ENCODE results near the gene NRG3. TPM values are rescaled to one million over a fixed set of nuclear protein-coding genes. Genes with fewer than 3 reads are reported as not detected.
"Not testable (repeated sequence)": the region's sequence is repeated elsewhere in the genome, so short reads cannot be mapped to it uniquely, and the experiment has no call there.

Gene NRG3
- total and polyA plus RNA-seq, 12 donors = 0.03 to 0.73 (median 0.13) TPM; not detected in 5

DNA sequence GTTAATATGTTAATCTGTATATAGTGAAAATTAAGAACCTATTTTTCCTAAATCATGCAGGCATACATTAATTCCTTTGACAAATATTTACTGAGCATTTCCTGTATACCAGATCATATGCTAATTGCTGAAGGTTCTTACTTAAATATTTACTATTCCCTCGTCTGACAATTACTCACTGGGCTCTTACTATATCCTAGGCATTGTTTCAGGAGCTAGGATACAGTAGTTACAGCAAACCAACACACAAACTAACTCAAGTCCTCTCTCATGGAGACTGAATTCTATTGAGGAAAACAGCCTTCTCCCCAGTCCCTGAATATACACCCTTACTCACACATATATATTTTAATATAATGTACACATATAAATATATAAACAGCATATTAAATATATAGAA, 786.0 kb downstream of the NRG3 start:
- ATAC-seq (no peak), DNase-seq (no peak)
- 29% methylated on average over 1 of the region's 1 CpG for WGBS, 2 donors
- Histone ChIP-seq H3K4me1 (no peaks in the 10 kb centered on the region), H3K27ac (no peak overlapping the region), H3K4me3 (no peak overlapping the region), H3K27me3 (no peaks in the 10 kb centered on the region), H3K9me3 (no peaks in the 10 kb centered on the region), H3K36me3 (no peaks in the 10 kb centered on the region)
- intact Hi-C loops (cut with DNase I) = no loop called here
- TF ChIP-seq, protein P1, sequence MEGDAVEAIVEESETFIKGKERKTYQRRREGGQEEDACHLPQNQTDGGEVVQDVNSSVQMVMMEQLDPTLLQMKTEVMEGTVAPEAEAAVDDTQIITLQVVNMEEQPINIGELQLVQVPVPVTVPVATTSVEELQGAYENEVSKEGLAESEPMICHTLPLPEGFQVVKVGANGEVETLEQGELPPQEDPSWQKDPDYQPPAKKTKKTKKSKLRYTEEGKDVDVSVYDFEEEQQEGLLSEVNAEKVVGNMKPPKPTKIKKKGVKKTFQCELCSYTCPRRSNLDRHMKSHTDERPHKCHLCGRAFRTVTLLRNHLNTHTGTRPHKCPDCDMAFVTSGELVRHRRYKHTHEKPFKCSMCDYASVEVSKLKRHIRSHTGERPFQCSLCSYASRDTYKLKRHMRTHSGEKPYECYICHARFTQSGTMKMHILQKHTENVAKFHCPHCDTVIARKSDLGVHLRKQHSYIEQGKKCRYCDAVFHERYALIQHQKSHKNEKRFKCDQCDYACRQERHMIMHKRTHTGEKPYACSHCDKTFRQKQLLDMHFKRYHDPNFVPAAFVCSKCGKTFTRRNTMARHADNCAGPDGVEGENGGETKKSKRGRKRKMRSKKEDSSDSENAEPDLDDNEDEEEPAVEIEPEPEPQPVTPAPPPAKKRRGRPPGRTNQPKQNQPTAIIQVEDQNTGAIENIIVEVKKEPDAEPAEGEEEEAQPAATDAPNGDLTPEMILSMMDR (IDR thresholded peaks at IDR 0.05) = no peak

DNA sequence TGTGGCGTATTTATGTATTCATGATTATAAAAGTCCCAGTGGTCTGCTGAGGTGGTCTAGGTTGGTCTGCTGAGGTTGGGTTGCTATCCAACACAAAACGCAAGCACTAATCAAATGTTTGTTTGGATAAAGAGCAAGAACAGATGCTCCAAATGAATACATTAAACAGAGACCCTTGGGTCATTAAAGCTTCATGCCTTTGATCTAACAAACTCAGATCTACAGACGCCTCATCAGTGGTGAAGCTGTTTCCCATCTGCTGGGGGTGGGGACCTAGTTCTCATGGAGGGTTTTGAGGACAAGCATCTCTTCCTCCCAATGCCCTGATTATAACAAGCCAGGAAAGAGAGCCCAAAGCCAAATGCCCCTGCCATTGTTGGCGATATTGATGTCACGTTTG, 786.7 kb downstream of the NRG3 start:
- TF ChIP-seq, protein P1 (IDR thresholded peaks at IDR 0.05) = no peak
- ATAC-seq (no peak), DNase-seq (no peak)
- Histone ChIP-seq H3K27me3 (no peaks in the 10 kb centered on the region), H3K4me3 (no peak overlapping the region), H3K9me3 (no peaks in the 10 kb centered on the region), H3K27ac (no peak overlapping the region), H3K4me1 (no peaks in the 10 kb centered on the region), H3K36me3 (no peaks in the 10 kb centered on the region)
- intact Hi-C loops (cut with DNase I) = no loop called here
- 80 to 87% methylated on average over 5 of the region's 5 CpGs for WGBS, 2 donors

DNA sequence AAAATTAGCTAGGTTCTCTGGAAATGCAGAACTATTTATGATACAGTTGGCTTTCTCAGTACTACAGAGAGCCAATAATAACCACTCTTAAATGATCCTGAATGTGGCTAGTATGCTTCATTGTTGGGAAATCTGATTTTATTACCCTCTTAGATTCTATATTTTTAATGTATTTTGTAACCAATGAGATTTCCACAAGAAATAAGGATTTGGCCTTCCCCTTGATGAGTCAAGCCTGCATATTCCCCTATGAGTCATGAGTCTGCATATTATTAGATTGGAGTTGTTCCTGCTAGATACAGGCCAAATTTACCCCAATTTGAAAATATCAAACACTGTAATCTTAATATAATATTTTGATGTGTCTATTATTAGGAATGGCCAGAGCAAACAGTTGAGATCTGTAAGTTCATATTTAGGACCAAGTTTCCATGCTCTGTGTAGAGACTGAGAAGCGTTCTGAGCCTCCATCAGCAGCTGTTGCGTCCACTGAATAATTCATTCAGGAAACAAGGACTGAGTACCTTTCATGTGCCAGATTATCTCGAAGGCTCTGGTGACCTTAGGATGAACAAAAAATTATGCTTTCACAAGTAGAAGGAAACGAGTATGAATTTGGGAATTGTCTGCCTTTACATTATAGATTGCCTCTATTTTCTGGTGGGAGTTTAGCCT, 793.4 kb downstream of the NRG3 start:
- Histone ChIP-seq H3K27me3 (no peaks in the 10 kb centered on the region), H3K4me1 (peaks cover 0 to 12% (median 0%) of the 10 kb centered on the region in 9 donors), H3K27ac (peak overlapping the region in 3 of 10 donors; percentile 27 to 39 (median 37)), H3K36me3 (no peaks in the 10 kb centered on the region), H3K4me3 (no peak overlapping the region), H3K9me3 (no peaks in the 10 kb centered on the region)
- intact Hi-C loops (cut with DNase I) = no loop called here
- TF ChIP-seq, protein P1 (IDR thresholded peaks at IDR 0.05) = no peak
- WGBS, 2 donors = 57 to 66% methylated on average over 4 of the region's 4 CpGs
- no peak for DNase-seq
- peak in 2 of 8 donors; percentile 25 to 44 for ATAC-seq

DNA sequence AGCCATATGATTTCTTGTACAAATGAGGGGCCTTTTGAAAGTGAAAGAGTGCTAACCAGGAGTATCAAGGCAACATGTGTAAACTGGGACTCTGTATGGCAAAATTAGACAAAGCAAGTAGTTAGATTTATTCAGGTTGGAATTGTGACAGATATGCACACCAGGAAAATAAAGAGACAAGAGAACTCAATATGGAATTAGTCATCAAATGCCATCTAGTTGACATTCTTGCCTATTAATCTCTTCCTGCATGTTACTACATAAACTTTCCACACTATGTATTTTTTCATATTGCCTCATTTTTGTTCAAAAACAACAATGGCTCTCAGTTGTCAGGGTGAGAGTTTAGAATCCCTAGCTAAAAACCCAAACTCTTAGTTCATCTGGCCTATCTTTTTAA, 799.0 kb downstream of the NRG3 start:
- no peak for ATAC-seq

GRCh38 chr10:82677932-82678331, 802.9 kb downstream of the NRG3 start:
- H3K9me3 ChIP-seq = peaks cover 0 to 17% (median 0%) of the 10 kb centered on the region in 11 donors
- ATAC-seq; H3K27ac ChIP-seq; DNase-seq; H3K27me3 ChIP-seq; H3K4me3 ChIP-seq; H3K4me1 ChIP-seq; H3K36me3 ChIP-seq; intact Hi-C loops (cut with DNase I): not testable (repeated sequence)
- 90 to 94% methylated on average over 9 of the region's 9 CpGs for WGBS, 2 donors

More for the DNA sequence above, 799.0 kb downstream of the NRG3 start:
- Histone ChIP-seq H3K27ac (no peak overlapping the region), H3K36me3 (no peaks in the 10 kb centered on the region), H3K4me3 (no peak overlapping the region), H3K9me3 (peaks cover 0 to 17% (median 0%) of the 10 kb centered on the region in 11 donors), H3K4me1 (no peaks in the 10 kb centered on the region), H3K27me3 (no peaks in the 10 kb centered on the region)
- TF ChIP-seq, protein P1 (IDR thresholded peaks at IDR 0.05) = no peak
- intact Hi-C loops (cut with DNase I) = no loop called here
- no peak for DNase-seq

- H3K4me1 ChIP-seq; DNase-seq; H3K27ac ChIP-seq; ATAC-seq; H3K36me3 ChIP-seq; intact Hi-C loops (cut with DNase I); H3K27me3 ChIP-seq; H3K4me3 ChIP-seq: not testable (repeated sequence)
- peaks cover 0 to 17% (median 0%) of the 10 kb centered on the region in 11 donors for H3K9me3 ChIP-seq
- WGBS, 2 donors = 72 to 77% methylated on average over 6 of the region's 6 CpGs
Observed at GRCh38 chr10:82678451-82678850, 803.5 kb downstream of the NRG3 start.

Measured in heart right ventricle (tissue), 16 donors.